ENCODE measurements around the gene MRPL58.
A peak's percentile ranks its signal among the peaks of the same experiment; 100 is the strongest.

The MRPL58 gene

GRCh38 chr17:75009139-75009724, 3.2 kb upstream of the MRPL58 start (continued):
- TF ChIP-seq GFI1B (tag by site-specific recombination; IDR thresholded peaks at IDR 0.05), result no peak
- TF ChIP-seq ZNF560 (tag by site-specific recombination; IDR thresholded peaks at IDR 0.05; ENCODE audit: borderline replicate concordance), result no peak
- no peak for TF ChIP-seq ZNF660 (tag by site-specific recombination; IDR thresholded peaks at IDR 0.05)
- no peak for TF ChIP-seq SP2 (tag by site-specific recombination; IDR thresholded peaks at IDR 0.05)
- TF ChIP-seq ZNF146 (tag by site-specific recombination; IDR thresholded peaks at IDR 0.05), result no peak
- no peak for TF ChIP-seq REPIN1 (tag by site-specific recombination; IDR thresholded peaks at IDR 0.05; ENCODE audit: low read depth)
- TF ChIP-seq ELK4 (IDR thresholded peaks at IDR 0.05; ENCODE audit: borderline replicate concordance, low read depth, low read length), result no peak
- TF ChIP-seq ZNF571 (tag by site-specific recombination; IDR thresholded peaks at IDR 0.05), result no peak
- no peak for TF ChIP-seq ZNF645 (tag by site-specific recombination; IDR thresholded peaks at IDR 0.05)
- peak; percentile 89 for TF ChIP-seq GLIS1 (tag by site-specific recombination; IDR thresholded peaks at IDR 0.05)
- TF ChIP-seq FEZF1 (tag by site-specific recombination; IDR thresholded peaks at IDR 0.05), result peak; percentile 77
- no peak for TF ChIP-seq ZNF544 (tag by site-specific recombination; IDR thresholded peaks at IDR 0.05)
- no peak for TF ChIP-seq ZNF354C (tag by site-specific recombination; IDR thresholded peaks at IDR 0.05; ENCODE audit: borderline replicate concordance, low read depth)
- no peak for TF ChIP-seq BCL6B (tag by site-specific recombination; IDR thresholded peaks at IDR 0.05)
- TF ChIP-seq ZNF510 (tag by site-specific recombination; IDR thresholded peaks at IDR 0.05; ENCODE audit: insufficient replicate concordance), result no peak
- TF ChIP-seq KLF7 (tag by site-specific recombination; IDR thresholded peaks at IDR 0.05; ENCODE audit: borderline replicate concordance), result no peak
- TF ChIP-seq ZNF18 (tag by site-specific recombination; IDR thresholded peaks at IDR 0.05), result peak; percentile 63; the same call in 1 of the 2 replicates
- TF ChIP-seq EGR2 (tag by site-specific recombination; IDR thresholded peaks at IDR 0.05; ENCODE audit: low read depth), result no peak
- no peak for TF ChIP-seq CTCF (tag by site-specific recombination; IDR thresholded peaks at IDR 0.05)
- peak; percentile 99 for TF ChIP-seq PRDM6 (tag by site-specific recombination; IDR thresholded peaks at IDR 0.05)
- no peak for TF ChIP-seq KLF16 (tag by site-specific recombination; IDR thresholded peaks at IDR 0.05)
- TF ChIP-seq WT1 (tag by site-specific recombination; IDR thresholded peaks at IDR 0.05), result no peak
- TF ChIP-seq ZNF704 (tag by site-specific recombination; IDR thresholded peaks at IDR 0.05), result no peak
